Activated naive CD4-positive, alpha-beta T cell treated with anti-CD3 and anti-CD28 coated beads, Interleukin-2, amount 50 U/mL, for 16 hours (primary cell): Measurements from ENCODE around the gene TTLL6.
"Not testable (repeated sequence)": the region's sequence is repeated elsewhere in the genome, so short reads cannot be mapped to it uniquely, and the experiment has no call there.

Experiments
- DNase-seq: peaks from one replicate; pipeline ENCODE4 v3.0.0-alpha.2; 2020

The TTLL6 gene

DNA sequence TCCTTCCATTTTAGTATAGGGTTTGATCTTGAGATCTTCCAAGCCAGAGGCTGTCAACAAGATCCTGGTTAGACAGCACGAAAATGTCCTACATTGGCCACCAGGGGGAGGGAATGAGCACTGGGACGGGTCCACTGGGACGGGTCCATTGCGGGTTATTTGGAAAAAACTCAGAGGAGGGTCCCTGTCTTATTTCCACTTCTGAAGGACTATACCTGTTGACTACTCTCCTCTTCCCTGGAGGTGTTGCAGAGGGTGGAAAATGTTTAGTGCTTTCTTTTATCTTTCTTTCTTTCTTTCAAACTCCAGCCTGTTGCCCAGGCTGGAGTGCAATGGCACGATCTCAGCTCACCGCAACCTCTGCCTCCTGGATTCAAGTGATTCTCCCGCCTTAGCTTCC, 2.5 kb downstream of the TTLL6 start:
- peak; percentile 60 for DNase-seq

DNA sequence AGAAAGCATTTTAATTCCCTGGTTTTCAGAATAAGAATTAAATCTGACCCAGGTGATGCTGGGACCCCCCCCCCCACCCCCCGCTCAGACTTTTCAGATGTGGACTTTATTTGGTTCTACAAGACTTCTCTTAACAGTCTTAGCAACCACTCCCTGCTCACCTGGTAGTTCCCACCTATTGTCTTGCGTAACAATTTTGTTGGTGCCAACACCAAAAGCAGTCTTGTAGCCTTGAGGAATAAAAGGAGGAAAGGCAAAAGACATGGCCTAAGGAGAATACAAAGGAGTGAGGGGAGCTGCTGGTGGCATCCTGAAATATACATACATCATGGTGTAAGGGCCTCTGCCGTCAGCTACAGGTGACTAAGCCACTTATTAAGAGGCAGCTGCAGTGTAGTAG, 5.0 kb downstream of the TTLL6 start:
- no peak for DNase-seq

DNA sequence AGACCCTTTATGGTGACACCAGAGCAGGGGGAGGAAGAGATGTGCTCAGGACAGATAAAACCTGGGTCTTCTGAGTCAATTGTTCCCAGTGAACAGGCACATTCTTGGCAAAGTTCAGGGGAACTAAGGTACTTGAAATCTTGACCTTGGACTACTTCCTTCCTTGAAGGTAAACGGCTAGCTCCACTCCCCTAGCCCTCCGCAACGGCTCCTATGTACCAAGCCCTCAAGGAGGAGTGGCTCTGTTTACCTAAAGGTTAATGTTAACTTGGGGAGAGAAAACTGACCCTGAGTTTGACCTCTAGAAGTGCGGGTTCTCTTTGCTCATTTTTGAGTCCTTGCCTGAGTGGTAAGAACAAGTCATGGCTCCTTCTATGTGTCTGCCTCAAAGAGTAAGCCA, 7.8 kb downstream of the TTLL6 start:
- no peak for DNase-seq

DNA sequence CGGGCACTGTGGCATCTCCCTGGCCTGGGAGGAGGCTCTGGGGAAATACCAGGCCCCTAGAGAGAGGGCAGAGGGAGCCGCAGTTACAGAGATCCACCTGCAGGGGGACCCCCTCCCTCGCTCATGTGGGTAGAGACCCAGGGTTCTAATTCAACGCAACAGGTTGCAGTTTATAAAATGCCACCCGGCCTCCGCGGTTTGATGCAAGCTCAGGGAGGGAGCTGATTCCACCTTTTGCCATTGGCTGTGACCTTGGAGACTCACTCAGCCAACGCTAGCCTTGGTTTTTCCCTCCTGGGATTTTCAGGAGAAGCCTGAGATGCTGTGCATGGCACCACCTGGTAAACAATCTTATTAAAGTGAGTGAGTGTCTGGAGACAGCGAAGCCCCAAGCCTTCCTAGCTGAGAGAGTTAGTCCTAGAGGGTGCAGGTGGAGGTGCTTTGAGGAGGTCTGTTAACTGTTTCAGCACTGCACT, 12.1 kb downstream of the TTLL6 start:
- peak; percentile 70 for DNase-seq

DNA sequence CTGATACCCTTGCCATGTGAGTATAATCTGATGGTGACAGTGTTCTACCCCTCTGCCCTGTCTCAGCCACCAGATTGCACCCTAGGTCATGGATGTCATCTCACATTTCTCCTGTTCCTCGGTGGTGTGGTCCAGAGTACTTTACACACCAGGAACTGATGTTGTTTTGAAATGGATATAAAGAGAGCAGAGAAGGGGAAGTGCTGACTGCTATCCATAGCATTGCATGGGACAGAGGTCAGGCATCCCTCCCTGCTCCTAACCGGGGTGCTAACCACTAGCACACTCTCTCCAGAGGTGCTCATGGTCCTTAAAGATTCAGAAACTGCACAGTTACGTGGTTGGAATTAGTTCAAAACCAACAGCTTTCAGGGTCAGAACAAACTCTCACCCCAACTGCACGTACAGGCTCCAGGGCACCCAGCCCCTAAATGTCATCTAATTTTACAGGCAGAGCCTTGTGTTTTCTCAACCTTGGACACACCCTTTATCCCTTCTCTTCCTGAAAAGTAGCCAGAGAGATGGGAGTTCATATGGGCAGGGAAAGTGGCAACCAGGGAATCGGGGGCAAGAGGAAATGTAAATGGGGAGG, 16.3 kb downstream of the TTLL6 start:
- DNase-seq = no peak

DNA sequence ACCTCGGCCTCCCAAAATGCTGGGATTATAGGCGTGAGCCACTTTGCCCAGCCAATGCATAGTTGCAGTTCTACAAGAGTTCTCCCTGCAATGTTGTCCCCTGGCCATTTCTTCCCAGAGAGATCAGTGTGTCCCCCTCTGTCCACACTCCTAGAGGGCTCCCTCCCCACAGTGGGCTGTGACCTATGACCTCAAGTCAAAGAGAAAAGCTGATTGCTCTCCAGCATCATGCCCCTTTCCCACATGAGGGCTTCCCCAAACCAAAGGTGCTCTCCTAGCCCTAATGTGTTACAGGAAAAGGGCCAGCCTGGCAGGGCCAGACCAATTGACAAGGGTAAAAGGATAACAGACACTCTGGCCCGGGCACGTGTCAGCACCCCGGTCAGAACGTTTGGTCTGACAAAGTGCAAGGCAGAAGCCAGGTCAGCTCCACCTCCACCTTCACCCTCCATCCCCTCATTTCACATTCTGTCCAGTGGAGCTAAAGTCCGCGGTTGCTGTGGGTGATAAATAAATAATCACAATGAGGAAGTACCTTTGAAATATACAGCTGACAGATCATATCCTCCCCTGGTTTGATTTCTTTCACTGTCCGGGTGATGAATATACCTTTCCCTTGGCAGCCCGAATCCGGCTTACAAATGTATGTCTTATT, 17.8 kb downstream of the TTLL6 start:
- no peak for DNase-seq

DNA sequence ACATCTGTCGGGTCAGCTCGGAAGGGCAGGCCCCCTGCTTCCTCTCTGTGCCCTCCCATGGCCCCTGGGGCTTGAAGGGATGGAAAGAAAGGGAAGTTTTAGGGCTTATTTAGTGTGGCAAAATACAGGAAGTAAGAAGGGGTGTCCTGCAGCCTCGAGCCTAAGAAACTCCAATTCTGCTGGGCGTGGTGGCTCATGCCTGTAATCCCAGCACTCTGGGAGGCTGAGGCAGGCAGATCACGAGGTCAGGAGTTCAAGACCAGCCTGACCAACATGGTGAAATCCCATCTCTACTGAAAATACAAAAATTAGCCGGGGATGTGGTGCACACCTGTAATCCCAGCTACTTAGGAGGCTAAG, 20.9 kb downstream of the TTLL6 start:
- not testable (repeated sequence) for DNase-seq

DNA sequence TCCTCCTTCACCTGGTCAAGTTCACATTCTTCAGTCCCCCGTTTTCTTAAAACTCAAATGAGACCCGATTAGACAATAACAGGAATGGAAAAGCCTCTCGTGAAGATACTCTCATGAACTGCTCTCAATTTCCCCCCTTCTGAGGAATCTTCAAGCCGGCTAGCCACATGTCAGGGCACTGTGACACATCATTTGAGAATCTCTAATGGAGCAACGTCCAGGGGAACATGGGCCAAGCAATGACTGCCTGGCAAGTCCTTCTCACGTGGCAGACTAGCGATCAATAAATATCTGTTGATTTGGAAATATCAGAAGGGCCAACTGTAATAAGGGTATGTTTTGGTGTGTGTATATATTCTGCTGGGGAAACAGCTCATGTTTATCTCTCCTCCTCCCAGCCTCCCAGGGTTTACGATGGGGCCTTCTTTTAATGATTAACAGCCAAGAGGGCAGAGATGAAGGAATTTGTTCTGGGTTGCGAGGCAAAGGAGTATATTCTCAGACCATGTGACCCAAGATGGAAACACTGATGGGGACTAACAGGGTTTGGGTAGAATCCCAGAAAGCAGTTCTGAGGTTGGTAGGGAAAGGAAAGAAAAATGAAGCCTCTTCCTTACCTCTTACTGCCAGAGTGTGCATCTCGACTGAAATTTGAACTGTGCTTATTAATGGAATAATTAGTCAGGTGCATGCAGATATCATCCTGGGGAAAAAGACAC, 21.4 kb downstream of the TTLL6 start:
- DNase-seq = no peak

DNA sequence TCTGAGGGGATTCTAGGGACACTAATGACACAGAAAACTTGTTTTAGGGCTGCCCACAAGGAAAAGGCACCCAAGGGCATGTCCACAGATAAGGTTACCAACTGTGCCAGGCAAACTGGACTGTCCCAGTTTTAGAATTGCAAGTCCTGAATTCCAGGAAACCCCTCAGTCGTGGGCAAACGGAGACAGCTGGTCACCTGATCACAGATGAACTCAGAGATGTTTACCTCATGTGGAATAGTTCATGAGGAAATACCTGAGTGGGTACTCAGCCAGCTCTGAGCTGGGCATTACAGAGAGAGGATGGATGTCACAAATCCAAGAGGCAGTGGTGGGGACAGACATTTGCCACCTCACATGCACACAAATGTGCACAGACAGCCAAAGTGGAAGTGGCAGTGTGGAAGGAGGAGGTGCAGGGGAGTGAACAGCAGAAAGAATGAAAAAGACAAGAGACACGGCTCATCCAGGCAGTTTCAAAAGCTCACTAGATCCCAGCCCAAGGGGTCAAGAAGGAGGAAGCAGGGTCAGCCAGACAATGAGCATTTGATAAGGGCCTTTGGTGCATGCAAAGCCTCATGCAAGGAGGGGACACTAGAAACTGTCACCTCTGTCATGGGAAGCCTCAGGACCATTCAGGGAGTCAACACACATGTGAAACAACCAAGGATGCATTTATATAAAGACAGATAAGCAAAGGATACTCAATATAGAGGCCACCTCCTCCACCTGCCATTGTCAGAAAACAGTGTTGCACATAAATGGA, 24.8 kb downstream of the TTLL6 start:
- DNase-seq = no peak

DNA sequence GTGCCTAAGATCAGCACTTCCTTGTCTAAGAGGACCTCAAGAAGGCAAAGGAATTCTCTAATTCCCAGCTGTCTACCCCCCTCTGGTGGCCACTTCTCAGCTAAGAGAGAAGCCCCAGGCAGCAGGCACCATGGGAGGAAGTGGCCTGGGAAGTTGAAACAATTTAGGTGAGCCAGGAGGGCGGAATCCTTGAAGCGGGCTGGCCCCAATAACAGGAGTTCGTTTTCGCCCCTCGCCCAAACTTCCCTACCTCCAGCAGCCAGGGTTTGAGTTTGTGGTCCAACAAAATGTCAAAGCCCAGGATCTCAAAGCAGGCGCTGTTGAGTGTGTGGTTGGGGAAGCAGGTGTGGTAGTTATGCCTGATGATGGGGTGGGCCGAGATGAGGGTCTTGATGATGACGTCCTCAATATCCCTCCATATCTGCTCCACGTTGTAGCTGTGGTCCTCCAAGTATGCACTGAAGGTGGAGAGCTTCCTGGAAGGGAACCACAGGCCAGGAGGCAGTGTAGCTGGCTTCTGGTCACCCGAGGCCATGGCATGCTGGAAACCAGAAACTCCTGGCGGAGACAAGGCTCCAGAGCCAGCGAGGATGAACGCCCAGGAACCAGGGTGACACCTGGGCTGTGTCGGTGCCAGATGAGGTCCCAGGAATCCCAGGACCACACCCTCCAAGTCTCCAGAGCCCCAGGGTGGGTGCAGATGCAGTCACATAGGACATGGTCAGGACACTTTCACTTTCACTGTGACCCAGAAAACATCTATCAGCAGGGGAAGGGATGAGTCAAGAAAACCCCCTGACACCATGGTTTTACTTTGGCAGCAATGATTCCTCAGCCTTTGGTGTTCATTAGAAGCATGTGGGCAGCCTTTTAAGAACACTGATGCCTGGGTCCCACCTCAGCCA, 25.6 kb downstream of the TTLL6 start:
- DNase-seq = peak; percentile 16

DNA sequence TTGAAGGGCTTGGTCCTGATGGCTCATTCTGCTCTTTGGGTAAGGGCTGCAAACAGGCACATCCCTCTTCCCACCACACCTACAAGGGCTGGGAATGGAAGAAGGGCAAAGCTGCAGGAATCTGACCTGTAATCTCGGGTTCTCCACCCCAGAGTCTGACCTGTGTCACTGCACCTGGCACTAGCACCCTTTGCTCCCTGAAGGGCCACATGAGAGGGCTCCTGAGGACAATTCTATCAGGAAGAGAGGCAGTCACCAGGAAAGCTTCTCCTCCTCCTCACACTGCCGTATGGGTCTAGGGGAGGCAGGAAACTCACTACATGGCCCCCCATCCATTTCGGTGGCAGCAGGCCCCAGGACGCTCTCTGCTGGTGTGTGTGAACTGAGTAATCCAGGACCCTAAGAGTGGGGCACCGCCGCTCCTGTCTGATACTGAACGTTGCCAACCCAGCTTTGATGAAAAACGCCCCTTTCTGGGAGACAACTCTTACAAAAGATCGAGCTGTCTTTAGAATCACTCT, 26.4 kb downstream of the TTLL6 start:
- DNase-seq = no peak

DNA sequence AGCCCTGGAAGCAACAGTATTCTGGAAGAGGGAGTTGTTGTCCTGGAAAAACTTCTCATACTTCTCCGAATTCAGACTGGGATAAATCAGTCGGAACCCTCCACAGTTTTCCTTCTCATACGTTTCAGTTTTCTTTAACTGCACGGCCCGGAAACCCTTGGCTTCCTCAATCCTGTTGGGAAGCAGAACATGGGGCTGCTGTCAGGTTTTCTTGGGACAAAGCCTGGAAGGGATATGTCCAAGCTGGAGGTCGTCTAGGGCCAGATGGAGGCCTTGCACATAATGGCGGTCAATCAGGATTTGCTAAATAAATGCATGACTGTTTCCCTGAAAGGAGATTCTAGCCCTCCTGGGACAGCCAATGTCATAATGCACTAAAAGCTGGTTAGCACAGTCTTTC, 29.2 kb downstream of the TTLL6 start:
- no peak for DNase-seq

DNA sequence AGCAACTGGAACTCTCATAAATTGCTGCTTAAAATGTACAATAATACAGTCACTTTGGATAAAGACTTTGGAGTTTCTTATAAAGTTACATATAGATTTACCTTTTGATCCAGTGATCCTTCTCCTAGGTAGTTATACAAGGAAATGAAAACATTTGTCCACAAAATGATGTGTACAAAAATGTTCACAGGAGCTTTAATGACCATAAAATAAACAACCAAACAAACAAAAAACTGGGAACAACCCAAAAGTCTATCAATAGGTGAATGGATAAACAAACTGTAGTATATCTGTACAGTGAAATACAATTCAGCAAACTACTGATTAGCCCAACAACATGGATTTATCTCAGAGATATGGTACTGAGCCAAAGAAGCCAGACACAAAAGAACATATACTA, 37.6 kb downstream of the TTLL6 start:
- DNase-seq = no peak

DNA sequence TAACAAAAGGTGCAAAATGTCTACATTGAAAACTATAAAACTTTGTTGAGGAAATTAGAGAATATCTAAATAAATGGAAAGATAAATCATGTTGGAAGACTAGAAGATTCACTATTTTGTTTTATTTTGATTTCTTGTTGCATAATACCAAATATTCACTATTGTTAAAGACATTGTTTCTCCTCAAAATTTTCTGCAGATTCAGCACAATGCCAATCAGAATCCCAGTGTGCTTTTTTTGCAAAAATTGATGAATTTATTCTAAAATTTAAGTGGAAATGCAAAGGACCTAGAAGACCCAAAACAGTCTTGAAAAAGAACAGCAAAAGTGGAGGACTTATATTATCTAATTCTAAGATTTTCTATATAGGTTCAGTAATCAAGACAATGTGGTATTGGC, 40.4 kb downstream of the TTLL6 start:
- no peak for DNase-seq

DNA sequence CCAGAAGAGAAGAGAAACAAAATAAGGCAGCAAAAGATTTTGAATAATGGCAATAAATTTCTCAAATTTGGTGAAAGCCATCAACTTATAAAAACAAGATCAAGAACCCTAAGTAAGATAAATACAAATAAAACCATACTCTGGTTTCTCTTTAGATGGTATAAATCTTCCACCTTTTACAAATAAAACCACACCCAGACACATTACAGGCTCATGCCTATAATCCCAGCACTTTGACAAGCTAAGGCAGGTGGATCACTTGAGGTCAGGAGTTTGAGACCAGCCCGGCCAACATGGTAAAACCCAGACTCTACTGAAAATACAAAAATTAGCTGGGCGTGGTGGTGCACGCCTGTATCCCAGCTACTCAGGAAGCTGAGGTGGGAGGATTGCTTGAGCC, 43.8 kb downstream of the TTLL6 start:
- no peak for DNase-seq

DNA sequence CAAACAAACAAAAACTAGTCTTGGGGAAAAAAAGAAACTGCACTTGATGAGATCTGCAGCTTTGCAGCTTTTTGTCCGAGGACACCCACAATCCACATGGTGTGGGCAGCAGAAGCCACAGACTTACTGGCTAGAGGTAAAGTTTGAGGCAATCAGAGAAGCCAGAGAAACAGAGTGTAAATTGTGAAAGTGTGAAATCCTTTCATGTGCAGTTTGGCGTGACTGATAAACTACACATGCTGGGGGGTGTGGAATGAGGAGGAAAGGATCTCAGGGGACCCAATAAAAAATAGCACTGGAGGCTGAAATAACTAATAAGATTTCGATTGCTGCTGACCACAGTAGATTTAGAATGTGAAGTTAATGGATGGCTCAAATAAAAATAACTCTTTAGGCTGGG, 46.1 kb downstream of the TTLL6 start:
- DNase-seq = no peak

DNA sequence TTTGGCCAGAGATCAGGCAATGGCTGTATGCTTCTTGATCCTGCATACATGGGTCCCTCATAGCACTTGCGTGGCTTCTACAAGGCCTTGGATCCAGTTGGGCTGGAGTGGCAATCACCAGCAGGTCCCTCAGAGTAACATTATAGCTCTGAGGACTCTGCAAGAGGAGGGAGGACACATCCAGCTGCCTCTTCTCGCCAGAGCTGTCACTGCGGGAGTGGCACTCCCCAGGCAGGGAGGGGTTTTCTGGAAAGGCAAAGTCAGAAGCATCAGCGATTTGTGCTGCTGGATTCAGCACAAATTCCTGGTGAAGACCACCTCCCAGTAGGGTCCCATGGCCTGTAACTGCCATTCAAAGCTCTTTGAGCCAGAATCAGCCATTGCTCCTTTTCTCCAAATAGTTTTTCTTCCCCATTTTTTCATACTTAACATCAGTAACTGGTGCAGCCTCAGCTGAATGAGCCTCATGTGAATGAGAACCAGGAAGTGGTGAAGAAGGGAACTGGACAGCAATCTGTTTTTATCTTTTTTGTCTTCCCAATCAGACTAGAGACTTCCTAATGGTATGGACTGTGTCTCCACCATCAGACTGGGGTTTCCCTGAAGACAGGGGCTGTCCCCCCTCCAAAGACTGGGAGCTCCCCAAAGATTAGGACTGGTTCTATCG, 47.9 kb downstream of the TTLL6 start:
- no peak for DNase-seq

DNA sequence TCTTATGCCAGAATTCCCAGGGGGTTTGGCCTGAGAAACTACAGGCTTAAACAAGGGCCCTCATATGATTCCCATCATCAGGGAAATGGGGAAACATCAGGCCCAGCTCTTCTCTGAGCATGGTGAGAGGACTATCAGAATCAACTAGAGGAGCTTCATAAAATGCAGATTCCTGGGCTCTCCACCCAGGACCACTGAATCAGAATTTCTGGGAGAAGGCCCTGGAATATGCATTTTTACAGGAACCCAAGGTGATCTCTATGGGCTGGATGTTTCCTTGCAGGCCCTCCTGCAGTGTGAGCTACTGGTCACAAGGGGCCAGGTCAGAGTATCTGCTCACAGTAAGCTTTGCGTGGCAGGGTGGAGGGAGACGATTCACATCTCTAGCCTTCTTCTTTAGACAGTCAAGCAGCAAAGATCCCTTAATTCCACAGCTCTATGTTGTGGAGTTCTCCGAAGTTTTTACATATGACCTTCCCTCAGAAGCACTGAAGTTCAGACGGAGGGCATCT, 49.7 kb downstream of the TTLL6 start:
- no peak for DNase-seq

DNA sequence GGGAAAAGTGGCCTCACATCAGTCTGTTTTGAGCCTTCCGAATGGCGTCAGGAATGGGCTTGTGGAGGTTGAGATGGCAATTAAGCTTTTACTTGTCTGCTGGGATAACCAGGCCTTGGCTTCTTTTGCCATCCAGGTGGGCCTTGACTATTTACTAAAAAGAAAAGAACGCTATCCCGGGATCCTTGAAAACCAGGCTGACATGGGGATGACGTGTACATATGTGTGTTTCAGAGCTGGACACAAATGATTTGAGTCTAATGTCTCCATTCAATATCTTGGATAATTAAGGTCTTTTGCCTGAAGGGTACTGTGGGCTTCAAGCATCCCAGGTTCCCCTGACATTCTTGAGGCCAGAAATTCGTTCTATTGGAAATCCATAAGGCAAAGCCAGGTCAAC, 55.9 kb downstream of the TTLL6 start:
- no peak for DNase-seq

DNA sequence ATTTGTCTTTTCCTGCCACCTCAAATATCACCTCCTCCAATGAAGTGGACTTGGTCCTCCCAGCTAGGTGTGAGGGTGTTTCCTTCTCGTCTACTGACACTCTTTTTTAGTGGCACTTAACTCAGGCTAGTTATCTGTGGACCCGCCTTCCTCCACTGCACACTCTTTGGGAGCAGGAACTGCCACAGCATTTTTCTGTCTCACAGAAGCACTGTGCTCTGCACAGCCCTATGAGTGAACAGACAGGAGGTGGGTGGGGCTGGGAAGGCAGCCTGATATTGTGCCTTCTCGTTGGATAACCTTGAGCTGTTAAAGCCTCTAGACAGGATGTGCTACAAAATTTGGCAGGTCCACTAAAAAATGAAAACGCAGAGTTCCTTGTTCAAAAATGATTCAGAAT, 56.6 kb downstream of the TTLL6 start:
- DNase-seq = no peak

DNA sequence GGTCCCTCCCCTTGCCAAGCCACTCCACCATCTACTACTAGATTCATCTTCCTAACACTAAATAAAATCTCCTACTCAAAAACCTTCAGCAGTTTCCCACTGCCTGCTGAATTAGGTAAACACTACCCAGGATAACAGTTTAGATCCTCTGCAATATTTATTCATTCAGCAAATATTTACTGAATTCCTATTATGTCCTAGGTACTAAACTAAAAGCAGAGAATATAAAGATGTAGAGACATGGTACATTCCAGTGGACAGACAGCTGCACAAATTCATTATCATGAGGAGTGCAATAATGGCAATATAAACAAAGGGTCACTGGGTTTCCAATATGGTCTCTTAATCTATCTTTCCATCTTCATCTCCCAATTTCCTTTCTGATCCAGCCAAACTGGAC, 57.7 kb downstream of the TTLL6 start:
- DNase-seq = no peak

DNA sequence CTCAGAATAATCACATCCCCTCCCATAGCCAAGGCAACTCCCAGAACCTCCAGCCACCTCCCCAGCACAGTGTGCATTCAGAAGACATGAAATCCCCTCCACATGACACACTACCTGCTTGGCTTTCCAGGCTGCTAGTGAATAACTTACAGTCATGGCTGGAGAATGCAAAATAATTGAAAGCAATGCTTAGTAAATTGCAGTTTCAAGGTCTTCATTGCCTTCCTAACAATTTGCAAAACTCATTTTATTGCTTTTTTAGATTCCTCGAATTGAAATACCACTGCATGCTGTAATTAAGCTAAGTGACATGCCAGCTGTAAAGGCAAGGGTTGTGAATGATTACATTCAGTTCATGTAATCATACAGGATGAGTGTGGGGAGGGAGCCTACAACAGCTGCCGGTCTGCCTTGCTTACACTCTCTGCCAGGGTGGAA, 59.5 kb downstream of the TTLL6 start:
- DNase-seq = no peak
